NB4 (cell line): ENCODE measurements around the gene SKIC3.

Experiments used
- MYC ChIP-seq: IDR thresholded peaks from 2 replicates; pipeline ENCODE4 v1.6.1; 2011; ENCODE audit warnings: low read depth, low read length
- POLR2A ChIP-seq: IDR thresholded peaks from 2 replicates; pipeline ENCODE4 v1.6.1; 2011; ENCODE audit warnings: mild to moderate bottlenecking; ENCODE audit not compliant: insufficient read length; ENCODE audit errors: extremely low read depth
- TF ChIP-seq, protein P1 (sequence below): IDR thresholded peaks from one replicate; pipeline ENCODE4 v1.5.1; 2012; ENCODE audit warnings: low read depth, low read length
- TF ChIP-seq, protein P2 (sequence below): IDR thresholded peaks from 2 replicates; pipeline ENCODE4 v1.6.1; 2011; ENCODE audit warnings: low read depth, low read length

DNA sequence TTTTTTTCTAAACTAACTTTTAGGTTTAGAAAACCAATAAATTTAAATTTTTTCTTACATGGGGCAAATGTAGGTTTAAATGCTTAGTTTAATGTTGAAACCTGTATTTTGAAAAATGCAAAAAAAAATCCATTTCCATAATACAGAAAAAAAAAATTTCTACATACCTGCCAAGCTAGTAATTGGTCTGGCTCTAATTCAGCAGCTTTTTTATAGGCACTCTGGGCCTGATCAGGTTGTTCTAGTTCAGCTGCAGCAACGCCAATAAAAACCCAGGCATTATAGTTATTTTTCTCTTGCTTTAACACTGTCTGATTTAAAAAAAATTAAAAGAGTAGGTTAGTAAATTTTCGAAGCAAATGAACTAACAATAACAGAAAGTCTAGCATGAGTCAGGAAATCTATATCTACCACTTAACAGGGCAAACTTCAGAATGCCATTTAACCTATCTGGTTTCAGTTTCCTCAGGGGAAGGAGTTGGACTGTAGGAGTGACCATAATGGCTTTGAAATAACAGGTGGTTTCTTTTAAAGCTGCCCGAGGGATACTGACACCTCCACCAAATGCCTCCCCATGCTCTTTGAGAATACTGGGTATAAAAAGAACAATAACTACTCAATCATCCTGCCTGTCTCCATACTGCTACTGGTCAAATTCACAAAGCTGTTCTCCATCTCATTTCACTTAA, 11.6 kb downstream of the SKIC3 start:
- TF ChIP-seq, protein P1, sequence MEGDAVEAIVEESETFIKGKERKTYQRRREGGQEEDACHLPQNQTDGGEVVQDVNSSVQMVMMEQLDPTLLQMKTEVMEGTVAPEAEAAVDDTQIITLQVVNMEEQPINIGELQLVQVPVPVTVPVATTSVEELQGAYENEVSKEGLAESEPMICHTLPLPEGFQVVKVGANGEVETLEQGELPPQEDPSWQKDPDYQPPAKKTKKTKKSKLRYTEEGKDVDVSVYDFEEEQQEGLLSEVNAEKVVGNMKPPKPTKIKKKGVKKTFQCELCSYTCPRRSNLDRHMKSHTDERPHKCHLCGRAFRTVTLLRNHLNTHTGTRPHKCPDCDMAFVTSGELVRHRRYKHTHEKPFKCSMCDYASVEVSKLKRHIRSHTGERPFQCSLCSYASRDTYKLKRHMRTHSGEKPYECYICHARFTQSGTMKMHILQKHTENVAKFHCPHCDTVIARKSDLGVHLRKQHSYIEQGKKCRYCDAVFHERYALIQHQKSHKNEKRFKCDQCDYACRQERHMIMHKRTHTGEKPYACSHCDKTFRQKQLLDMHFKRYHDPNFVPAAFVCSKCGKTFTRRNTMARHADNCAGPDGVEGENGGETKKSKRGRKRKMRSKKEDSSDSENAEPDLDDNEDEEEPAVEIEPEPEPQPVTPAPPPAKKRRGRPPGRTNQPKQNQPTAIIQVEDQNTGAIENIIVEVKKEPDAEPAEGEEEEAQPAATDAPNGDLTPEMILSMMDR = no peak
- TF ChIP-seq, protein P2, sequence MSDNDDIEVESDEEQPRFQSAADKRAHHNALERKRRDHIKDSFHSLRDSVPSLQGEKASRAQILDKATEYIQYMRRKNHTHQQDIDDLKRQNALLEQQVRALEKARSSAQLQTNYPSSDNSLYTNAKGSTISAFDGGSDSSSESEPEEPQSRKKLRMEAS = no peak
- TF ChIP-seq POLR2A (no peak), MYC (no peak)
